Measurements from ENCODE around the gene SLC47A2.

Gene SLC47A2

GRCh38 chr17:19677736-19678379 is 38.5 kb downstream of the SLC47A2 start:
- H3K27me3 ChIP-seq (ENCODE audit: insufficient read depth, poor library complexity, severe bottlenecking), result no peaks in the 10 kb centered on the region
- no peak for TF ChIP-seq POLR2AphosphoS5 (IDR thresholded peaks at IDR 0.05; ENCODE audit: low read depth)
- TF ChIP-seq REST (IDR thresholded peaks at IDR 0.05; ENCODE audit: insufficient replicate concordance, low read depth), result no peak
- no peak for TF ChIP-seq CTCF (IDR thresholded peaks at IDR 0.05; ENCODE audit: insufficient read depth, low read length)
- TF ChIP-seq GABPA (IDR thresholded peaks at IDR 0.05; ENCODE audit: low read depth), result no peak
- TF ChIP-seq SPI1 (IDR thresholded peaks at IDR 0.05; ENCODE audit: borderline replicate concordance, low read depth), result no peak
- no peak overlapping the region for H3K27ac ChIP-seq (replicated peaks)
- no peak for DNase-seq (ENCODE audit: low read depth in 1 of 2, low spot score in 1 of 2)
- no peak overlapping the region for H3K4me3 ChIP-seq (replicated peaks; ENCODE audit: insufficient read depth, low read length)

- Histone ChIP-seq H3K4me3 (replicated peaks; ENCODE audit: insufficient read depth, low read length) (no peak overlapping the region), H3K27ac (replicated peaks) (no peak overlapping the region), H3K27me3 (ENCODE audit: insufficient read depth, poor library complexity, severe bottlenecking) (no peaks in the 10 kb centered on the region)
- TF ChIP-seq GABPA (IDR thresholded peaks at IDR 0.05; ENCODE audit: low read depth), result no peak
- TF ChIP-seq REST (IDR thresholded peaks at IDR 0.05; ENCODE audit: insufficient replicate concordance, low read depth), result no peak
- TF ChIP-seq CTCF (IDR thresholded peaks at IDR 0.05; ENCODE audit: insufficient read depth, low read length), result no peak
- no peak for TF ChIP-seq SPI1 (IDR thresholded peaks at IDR 0.05; ENCODE audit: borderline replicate concordance, low read depth)
- no peak for TF ChIP-seq POLR2AphosphoS5 (IDR thresholded peaks at IDR 0.05; ENCODE audit: low read depth)
- no peak for DNase-seq (ENCODE audit: low read depth in 1 of 2, low spot score in 1 of 2)
Measured at GRCh38 chr17:19676896-19677295, 39.5 kb downstream of the SLC47A2 start.

- H3K27ac ChIP-seq (replicated peaks), result no peak overlapping the region
- no peaks in the 10 kb centered on the region for H3K27me3 ChIP-seq (ENCODE audit: insufficient read depth, poor library complexity, severe bottlenecking)
- no peak for TF ChIP-seq GABPA (IDR thresholded peaks at IDR 0.05; ENCODE audit: low read depth)
- no peak for TF ChIP-seq SPI1 (IDR thresholded peaks at IDR 0.05; ENCODE audit: borderline replicate concordance, low read depth)
- TF ChIP-seq POLR2AphosphoS5 (IDR thresholded peaks at IDR 0.05; ENCODE audit: low read depth), result no peak
- TF ChIP-seq REST (IDR thresholded peaks at IDR 0.05; ENCODE audit: insufficient replicate concordance, low read depth), result no peak
- no peak for TF ChIP-seq CTCF (IDR thresholded peaks at IDR 0.05; ENCODE audit: insufficient read depth, low read length)
- no peak for DNase-seq (ENCODE audit: low read depth in 1 of 2, low spot score in 1 of 2)
- no peak overlapping the region for H3K4me3 ChIP-seq (replicated peaks; ENCODE audit: insufficient read depth, low read length)
Measured at GRCh38 chr17:19673623-19674022, 42.8 kb downstream of the SLC47A2 start.
